Colonic mucosa (tissue), 4 donors: ENCODE data around the gene PIGM. TPM values are rescaled to one million over a fixed set of nuclear protein-coding genes. Genes with fewer than 3 reads are reported as not detected.

ENCODE experiments used
- DNase-seq: peaks from one replicate; pipeline ENCODE4 v3.0.0-alpha.2; 2020
- H3K27ac ChIP-seq: fragments of 200-600 bp; one replicate; pipeline ENCODE4 v1.8.0; 2021
- H3K27me3 ChIP-seq: fragments of 200-600 bp; one replicate; pipeline ENCODE4 v1.8.0; 2021
- H3K36me3 ChIP-seq: fragments of 200-600 bp; one replicate; pipeline ENCODE4 v1.8.0; 2021
- H3K4me1 ChIP-seq: fragments of 200-600 bp; one replicate; pipeline ENCODE4 v1.8.0; 2021; ENCODE audit warnings: mild to moderate bottlenecking
- H3K4me3 ChIP-seq: fragments of 200-600 bp; one replicate; pipeline ENCODE4 v1.8.0; 2021
- H3K9ac ChIP-seq, 2 donors: one replicate each; pipeline ENCODE4 v1.7.0; 2013; ENCODE audit warnings: control low read depth in 2 of 2, low read depth in 2 of 2, low read length in 2 of 2
- H3K9me3 ChIP-seq: fragments of 200-600 bp; one replicate; pipeline ENCODE4 v1.8.0; 2021
- CTCF ChIP-seq: fragments of 200-600 bp; IDR thresholded peaks from one replicate; pipeline ENCODE4 v1.8.0; 2022; ENCODE audit warnings: antibody characterized with exemption, mild to moderate bottlenecking
- intact Hi-C: fragments of 100-400 bp; cut with DNase I; formaldehyde crosslinking; loops from one replicate; pipeline ENCODE4 v1.14.1; 2022
- total RNA-seq, 2 donors: library from RNA; stranded (reverse); fragmentation: NEBNext Ultra II Directional in 1 of 2; extraction: Animal tissue kit (Norgen Biotek cat#: 25700) in 1 of 2; gene quantifications; one replicate each; pipeline ENCODE4 v1.2.1, GENCODE V29; 2021
- donor health status: healthy.
- donor health status: DM: no; HTN: no; CAD: no.
- donor health status: DM: no; HTN: no; CAD: no.

Gene PIGM
- total RNA-seq, 2 donors from 2014 or later: 4.0 to 6.2 TPM

GRCh38 chr1:160064164-160064563 lies 32.4 kb upstream of the PIGM start:
- intact Hi-C loops: no loop called here
- H3K36me3 ChIP-seq: no peaks in the 10 kb centered on the region
- TF ChIP-seq CTCF: no peak
- H3K4me3 ChIP-seq: no peak overlapping the region
- H3K27ac ChIP-seq: no peak overlapping the region
- H3K27me3 ChIP-seq: no peaks in the 10 kb centered on the region
- H3K4me1 ChIP-seq: no peaks in the 10 kb centered on the region
- H3K9ac ChIP-seq: no peak overlapping the region
- DNase-seq: no peak
- H3K9me3 ChIP-seq: no peaks in the 10 kb centered on the region

GRCh38 chr1:160063176-160063575 lies 31.4 kb upstream of the PIGM start:
- Histone ChIP-seq H3K4me3 (no peak overlapping the region), H3K9me3 (no peaks in the 10 kb centered on the region), H3K27ac (no peak overlapping the region), H3K9ac (no peak overlapping the region), H3K36me3 (no peaks in the 10 kb centered on the region), H3K27me3 (no peaks in the 10 kb centered on the region), H3K4me1 (no peaks in the 10 kb centered on the region)
- intact Hi-C loops: no loop called here
- TF ChIP-seq CTCF: no peak
- no peak for DNase-seq

- H3K36me3 ChIP-seq: no peaks in the 10 kb centered on the region
- no peak overlapping the region for H3K4me3 ChIP-seq
- DNase-seq: no peak
- H3K9ac ChIP-seq: no peak overlapping the region
- no peaks in the 10 kb centered on the region for H3K4me1 ChIP-seq
- no peak overlapping the region for H3K27ac ChIP-seq
- H3K27me3 ChIP-seq: no peaks in the 10 kb centered on the region
- intact Hi-C loops: no loop called here
- H3K9me3 ChIP-seq: no peaks in the 10 kb centered on the region
- no peak for TF ChIP-seq CTCF
Observed at GRCh38 chr1:160062230-160062532, 30.4 kb upstream of the PIGM start.

GRCh38 chr1:160061369-160062229 lies 29.8 kb upstream of the PIGM start:
- DNase-seq: no peak
- Histone ChIP-seq H3K27ac (no peak overlapping the region), H3K4me3 (no peak overlapping the region), H3K27me3 (no peaks in the 10 kb centered on the region), H3K36me3 (no peaks in the 10 kb centered on the region), H3K9ac (no peak overlapping the region), H3K4me1 (no peaks in the 10 kb centered on the region), H3K9me3 (no peaks in the 10 kb centered on the region)
- intact Hi-C loops: no loop called here
- no peak for TF ChIP-seq CTCF

- H3K27me3 ChIP-seq: no peaks in the 10 kb centered on the region
Observed at GRCh38 chr1:160058087-160058486, 26.3 kb upstream of the PIGM start.

More at GRCh38 chr1:160058087-160058486, 26.3 kb upstream of the PIGM start:
- DNase-seq: no peak
- no peaks in the 10 kb centered on the region for H3K36me3 ChIP-seq
- TF ChIP-seq CTCF: no peak
- intact Hi-C loops: no loop called here
- no peak overlapping the region for H3K27ac ChIP-seq
- H3K4me1 ChIP-seq: no peaks in the 10 kb centered on the region
- H3K9me3 ChIP-seq: no peaks in the 10 kb centered on the region
- no peak overlapping the region for H3K9ac ChIP-seq
- H3K4me3 ChIP-seq: no peak overlapping the region
